Stimulated activated effector memory CD8-positive, alpha-beta T cell treated with anti-CD3 and anti-CD28 coated beads, Interleukin-12 subunit alpha, Interleukin-12 subunit beta, amount 100 ng/mL, for 72 hours (primary cell): Measurements from ENCODE around the gene TMCC2.

Experiments used
- ATAC-seq: fragments of 150-1000 bp; cut with Tn5 transposase; 2 replicates; pipeline ENCODE4 v1.10.0; 2021
- DNase-seq, 2 donors: peaks; one replicate each; pipeline ENCODE4 v3.0.0; 2021 to 2022; ENCODE audit warnings: low spot score in 2 of 2
- H3K27ac Mint-ChIP-seq: one replicate; pipeline ENCODE4 v1.8.0; 2022; ENCODE audit warnings: mild to moderate bottlenecking, mixed read lengths
- H3K36me3 Mint-ChIP-seq: one replicate; pipeline ENCODE4 v1.8.0; 2022; ENCODE audit warnings: mild to moderate bottlenecking, mixed read lengths
- H3K4me1 Mint-ChIP-seq: one replicate; pipeline ENCODE4 v1.8.0; 2022; ENCODE audit warnings: mixed read lengths
- H3K4me3 Mint-ChIP-seq: one replicate; pipeline ENCODE4 v1.8.0; 2022; ENCODE audit warnings: mild to moderate bottlenecking, mixed read lengths
- H3K9me3 Mint-ChIP-seq: one replicate; pipeline ENCODE4 v1.8.0; 2022; ENCODE audit warnings: mixed read lengths

Gene TMCC2

GRCh38 chr1:205303247-205303888 lies 75.6 kb downstream of the TMCC2 start:
- H3K4me3 Mint-ChIP-seq, result no peak overlapping the region
- ATAC-seq (no peak), DNase-seq (no peak)
- peaks cover 24% of the 10 kb centered on the region for H3K4me1 Mint-ChIP-seq
- no peaks in the 10 kb centered on the region for H3K9me3 Mint-ChIP-seq
- H3K27ac Mint-ChIP-seq, result no peak overlapping the region
- H3K36me3 Mint-ChIP-seq, result peaks cover 62% of the 10 kb centered on the region

GRCh38 chr1:205304046-205304694 lies 76.4 kb downstream of the TMCC2 start:
- no peak for DNase-seq
- ATAC-seq, result no peak
- Mint-ChIP-seq H3K9me3 (no peaks in the 10 kb centered on the region), H3K36me3 (peaks cover 70% of the 10 kb centered on the region), H3K4me3 (no peak overlapping the region), H3K27ac (peak overlapping the region; percentile 71), H3K4me1 (peaks cover 18% of the 10 kb centered on the region)

- ATAC-seq (no peak), DNase-seq (no peak)
- Mint-ChIP-seq H3K4me3 (no peak overlapping the region), H3K27ac (peak overlapping the region; percentile 71), H3K4me1 (peaks cover 18% of the 10 kb centered on the region), H3K36me3 (peaks cover 75% of the 10 kb centered on the region), H3K9me3 (no peaks in the 10 kb centered on the region)
Measured at GRCh38 chr1:205304695-205305070, 76.9 kb downstream of the TMCC2 start.

- ATAC-seq, result no peak
- Mint-ChIP-seq H3K4me3 (no peak overlapping the region), H3K9me3 (no peaks in the 10 kb centered on the region), H3K4me1 (peaks cover 26% of the 10 kb centered on the region), H3K36me3 (peaks cover 85% of the 10 kb centered on the region), H3K27ac (no peak overlapping the region)
- no peak for DNase-seq
Measured at GRCh38 chr1:205306929-205307566, 79.3 kb downstream of the TMCC2 start.

- H3K36me3 Mint-ChIP-seq, result peaks cover 66% of the 10 kb centered on the region
- no peak overlapping the region for H3K4me3 Mint-ChIP-seq
- H3K9me3 Mint-ChIP-seq, result no peaks in the 10 kb centered on the region
- no peak overlapping the region for H3K27ac Mint-ChIP-seq
- ATAC-seq (no peak), DNase-seq (no peak)
- H3K4me1 Mint-ChIP-seq, result peaks cover 46% of the 10 kb centered on the region
Measured at GRCh38 chr1:205309741-205310140, 82.0 kb downstream of the TMCC2 start.

GRCh38 chr1:205310976-205311704 lies 83.4 kb downstream of the TMCC2 start:
- Mint-ChIP-seq H3K27ac (peak overlapping the region; percentile 47), H3K36me3 (peaks cover 52% of the 10 kb centered on the region), H3K4me3 (no peak overlapping the region)

GRCh38 chr1:205312866-205313562 lies 85.3 kb downstream of the TMCC2 start:
- no peaks in the 10 kb centered on the region for H3K9me3 Mint-ChIP-seq
- H3K27ac Mint-ChIP-seq, result peak overlapping the region; percentile 93
- H3K36me3 Mint-ChIP-seq, result peaks cover 36% of the 10 kb centered on the region
- DNase-seq, result no peak
- peaks cover 66% of the 10 kb centered on the region for H3K4me1 Mint-ChIP-seq
- H3K4me3 Mint-ChIP-seq, result peak overlapping the region; percentile 74
- no peak for ATAC-seq

More at GRCh38 chr1:205310976-205311704, 83.4 kb downstream of the TMCC2 start:
- ATAC-seq (no peak), DNase-seq (no peak)
- no peaks in the 10 kb centered on the region for H3K9me3 Mint-ChIP-seq
- H3K4me1 Mint-ChIP-seq, result peaks cover 47% of the 10 kb centered on the region

- Mint-ChIP-seq H3K4me3 (peak overlapping the region; percentile 74), H3K9me3 (no peaks in the 10 kb centered on the region), H3K36me3 (peaks cover 29% of the 10 kb centered on the region), H3K27ac (peak overlapping the region; percentile 93), H3K4me1 (peaks cover 73% of the 10 kb centered on the region)
- DNase-seq, result peak in 1 of 2 donors; percentile 78
- peak; percentile 87 for ATAC-seq
Measured at GRCh38 chr1:205313563-205314308, 86.0 kb downstream of the TMCC2 start.

GRCh38 chr1:205315008-205315618 lies 87.4 kb downstream of the TMCC2 start:
- Mint-ChIP-seq H3K4me3 (peak overlapping the region; percentile 74), H3K36me3 (peaks cover 15% of the 10 kb centered on the region), H3K4me1 (peaks cover 87% of the 10 kb centered on the region), H3K9me3 (no peaks in the 10 kb centered on the region), H3K27ac (peak overlapping the region; percentile 93)
- DNase-seq (no peak), ATAC-seq (no peak)

GRCh38 chr1:205316161-205316566 lies 88.4 kb downstream of the TMCC2 start:
- ATAC-seq (peak; percentile 14), DNase-seq (no peak)
- Mint-ChIP-seq H3K9me3 (no peaks in the 10 kb centered on the region), H3K4me3 (peak overlapping the region; percentile 97), H3K4me1 (peaks cover 90% of the 10 kb centered on the region), H3K36me3 (peaks cover 5% of the 10 kb centered on the region), H3K27ac (no peak overlapping the region)

GRCh38 chr1:205317311-205317917 lies 89.7 kb downstream of the TMCC2 start:
- no peaks in the 10 kb centered on the region for H3K36me3 Mint-ChIP-seq
- peak overlapping the region; percentile 97 for H3K4me3 Mint-ChIP-seq
- H3K9me3 Mint-ChIP-seq, result no peaks in the 10 kb centered on the region
- peak overlapping the region; percentile 46 for H3K27ac Mint-ChIP-seq
- peaks cover 92% of the 10 kb centered on the region for H3K4me1 Mint-ChIP-seq
- ATAC-seq, result no peak
- no peak for DNase-seq

GRCh38 chr1:205318231-205318991 lies 90.7 kb downstream of the TMCC2 start:
- Mint-ChIP-seq H3K4me1 (peaks cover 83% of the 10 kb centered on the region), H3K36me3 (no peaks in the 10 kb centered on the region), H3K4me3 (peak overlapping the region; percentile 97), H3K9me3 (no peaks in the 10 kb centered on the region), H3K27ac (peak overlapping the region; percentile 46)
- no peak for ATAC-seq
- no peak for DNase-seq
